Left ventricle myocardium inferior (tissue), 1 donor: Measurements from ENCODE around the gene GPM6B. TPM values are rescaled to one million over a fixed set of nuclear protein-coding genes. Genes with fewer than 3 reads are reported as not detected.

ENCODE experiments used
- DNase-seq: peaks from one replicate; pipeline ENCODE4 v3.0.0-alpha.2; 2020
- H3K27ac ChIP-seq: fragments of 200-600 bp; replicated peaks from 2 replicates; pipeline ENCODE4 v1.8.0; 2021
- H3K27me3 ChIP-seq: fragments of 200-600 bp; 2 replicates; pipeline ENCODE4 v1.8.0; 2021; ENCODE audit warnings: low read depth
- H3K36me3 ChIP-seq: fragments of 200-600 bp; 2 replicates; pipeline ENCODE4 v1.8.0; 2021
- H3K4me1 ChIP-seq: fragments of 200-600 bp; 2 replicates; pipeline ENCODE4 v1.8.0; 2021
- H3K4me3 ChIP-seq: fragments of 200-600 bp; 2 replicates; pipeline ENCODE4 v1.8.0; 2021; ENCODE audit warnings: mild to moderate bottlenecking, moderate library complexity
- H3K9me3 ChIP-seq: fragments of 200-600 bp; replicated peaks from 2 replicates; pipeline ENCODE4 v1.8.0; 2021
- CTCF ChIP-seq: fragments of 200-600 bp; IDR thresholded peaks from 2 replicates; pipeline ENCODE4 v1.8.0; 2021; ENCODE audit warnings: antibody characterized with exemption, mild to moderate bottlenecking, borderline replicate concordance
- intact Hi-C: fragments of 100-400 bp; cut with micrococcal nuclease; formaldehyde crosslinking; loops from one replicate; pipeline ENCODE4 v1.11.0; 2022
- long read RNA-seq: library from polyadenylated mRNA; unstranded; transcript quantifications from one replicate; pipeline ENCODE4 v2.0.0, GENCODE V29; 2021
- total RNA-seq: library from RNA; stranded (reverse); fragmentation: NEBNext Ultra II Directional; extraction: Animal tissue kit (Norgen Biotek cat#: 25700); gene quantifications from one replicate; pipeline ENCODE4 v1.2.1, GENCODE V29; 2021
- donor health status: DM: no; HTN: yes; CAD: no; lungs with severe emphysema.

Gene GPM6B
- total RNA-seq = 4.5 TPM
- long read RNA-seq, partial matches to known transcripts = 0 of 6 reads
- long read RNA-seq, other reads (novel, unspliced or antisense) = 0 of 6 reads

- no peak within 1 kb of the TSS for H3K4me3 ChIP-seq
- H3K27me3 ChIP-seq = no peaks in the 10 kb centered on the region
- TF ChIP-seq CTCF = no peak
- H3K27ac ChIP-seq = no peak within 1 kb of the TSS
- DNase-seq = no peak
- no peaks in the 10 kb centered on the region for H3K9me3 ChIP-seq
- H3K4me1 ChIP-seq = no peaks in the 10 kb centered on the region
- no peaks in the 10 kb centered on the region for H3K36me3 ChIP-seq
- intact Hi-C loops = no loop called here
Measured at GRCh38 chrX:13816643-13817627, at the start of gene GPM6B. TSS of gene GPM6B (minus strand) at chrX:13817093. CDS start at chrX:13816904, 189 bp downstream.

- no peaks in the 10 kb centered on the region for H3K27me3 ChIP-seq
- H3K9me3 ChIP-seq = no peaks in the 10 kb centered on the region
- H3K4me3 ChIP-seq = no peak overlapping the region
- H3K4me1 ChIP-seq = no peaks in the 10 kb centered on the region
- no peak for TF ChIP-seq CTCF
- H3K36me3 ChIP-seq = no peaks in the 10 kb centered on the region
- H3K27ac ChIP-seq = no peak overlapping the region
- DNase-seq = no peak
- intact Hi-C loops = no loop called here
Measured at GRCh38 chrX:13864264-13864663, 47.4 kb upstream of the GPM6B start.

GRCh38 chrX:13863324-13863723, 46.4 kb upstream of the GPM6B start:
- intact Hi-C loops = no loop called here
- Histone ChIP-seq H3K27ac (no peak overlapping the region), H3K4me1 (no peaks in the 10 kb centered on the region), H3K27me3 (no peaks in the 10 kb centered on the region), H3K4me3 (no peak overlapping the region), H3K36me3 (no peaks in the 10 kb centered on the region), H3K9me3 (no peaks in the 10 kb centered on the region)
- DNase-seq = no peak
- TF ChIP-seq CTCF = no peak

GRCh38 chrX:13859724-13860123, 42.8 kb upstream of the GPM6B start:
- Histone ChIP-seq H3K36me3 (no peaks in the 10 kb centered on the region), H3K27me3 (no peaks in the 10 kb centered on the region), H3K4me1 (no peaks in the 10 kb centered on the region), H3K4me3 (no peak overlapping the region), H3K27ac (no peak overlapping the region), H3K9me3 (no peaks in the 10 kb centered on the region)
- DNase-seq = no peak
- no peak for TF ChIP-seq CTCF
- intact Hi-C loops = no loop called here

- Histone ChIP-seq H3K27me3 (no peaks in the 10 kb centered on the region), H3K27ac (no peak overlapping the region), H3K9me3 (no peaks in the 10 kb centered on the region), H3K4me3 (no peak overlapping the region), H3K4me1 (no peaks in the 10 kb centered on the region), H3K36me3 (no peaks in the 10 kb centered on the region)
- no peak for TF ChIP-seq CTCF
- DNase-seq = no peak
- intact Hi-C loops = no loop called here
Measured at GRCh38 chrX:13857804-13858203, 40.9 kb upstream of the GPM6B start.
